Fibroblast of peridontal ligament (primary cell): ENCODE data around the gene GSTM3.
"Not testable (repeated sequence)": the region's sequence is repeated elsewhere in the genome, so short reads cannot be mapped to it uniquely, and the experiment has no call there.

Source experiments
- DNase-seq: peaks from one replicate; pipeline ENCODE4 v3.0.0-alpha.2; 2010; ENCODE audit errors: extremely low read depth

GSTM3 gene

GRCh38 chr1:109762039-109762585 lies 21.3 kb upstream of the GSTM3 start:
- DNase-seq = no peak

GRCh38 chr1:109761227-109762038 lies 20.6 kb upstream of the GSTM3 start:
- DNase-seq = no peak

GRCh38 chr1:109760581-109761226 lies 19.9 kb upstream of the GSTM3 start:
- no peak for DNase-seq

GRCh38 chr1:109759513-109760334 lies 18.9 kb upstream of the GSTM3 start:
- DNase-seq = no peak

- no peak for DNase-seq
Measured at GRCh38 chr1:109757936-109758786, 17.3 kb upstream of the GSTM3 start.

GRCh38 chr1:109756848-109757521 lies 16.1 kb upstream of the GSTM3 start:
- DNase-seq = no peak

- not testable (repeated sequence) for DNase-seq
Measured at GRCh38 chr1:109756325-109756724, 15.5 kb upstream of the GSTM3 start.

GRCh38 chr1:109754738-109755137 lies 13.9 kb upstream of the GSTM3 start:
- DNase-seq = no peak

GRCh38 chr1:109751531-109752260 lies 10.9 kb upstream of the GSTM3 start:
- DNase-seq = no peak

- no peak for DNase-seq
Measured at GRCh38 chr1:109750920-109751319, 10.1 kb upstream of the GSTM3 start.

GRCh38 chr1:109750241-109750882 lies 9.5 kb upstream of the GSTM3 start:
- DNase-seq = no peak

GRCh38 chr1:109749221-109749620 lies 8.4 kb upstream of the GSTM3 start:
- no peak for DNase-seq

- DNase-seq = not testable (repeated sequence)
Measured at GRCh38 chr1:109748311-109748710, 7.5 kb upstream of the GSTM3 start.

GRCh38 chr1:109739738-109740614 lies 862 bp downstream of the GSTM3 start:
- peak; percentile 47 for DNase-seq

- no peak for DNase-seq
Measured at GRCh38 chr1:109733236-109733870, 7.5 kb downstream of the GSTM3 start.

GRCh38 chr1:109732390-109732881 lies 8.4 kb downstream of the GSTM3 start:
- DNase-seq = no peak

GRCh38 chr1:109730666-109731065 lies 10.2 kb downstream of the GSTM3 start:
- no peak for DNase-seq

GRCh38 chr1:109728870-109729269 lies 12.0 kb downstream of the GSTM3 start:
- no peak for DNase-seq
